Amniotic epithelial cell (primary cell): ENCODE results near the gene MGST1.
"Not testable (repeated sequence)": the region's sequence is repeated elsewhere in the genome, so short reads cannot be mapped to it uniquely, and the experiment has no call there.

Experiments used
- DNase-seq: peaks from one replicate; pipeline ENCODE4 v3.0.0-alpha.2; 2010; ENCODE audit warnings: low read depth

The MGST1 gene

DNA sequence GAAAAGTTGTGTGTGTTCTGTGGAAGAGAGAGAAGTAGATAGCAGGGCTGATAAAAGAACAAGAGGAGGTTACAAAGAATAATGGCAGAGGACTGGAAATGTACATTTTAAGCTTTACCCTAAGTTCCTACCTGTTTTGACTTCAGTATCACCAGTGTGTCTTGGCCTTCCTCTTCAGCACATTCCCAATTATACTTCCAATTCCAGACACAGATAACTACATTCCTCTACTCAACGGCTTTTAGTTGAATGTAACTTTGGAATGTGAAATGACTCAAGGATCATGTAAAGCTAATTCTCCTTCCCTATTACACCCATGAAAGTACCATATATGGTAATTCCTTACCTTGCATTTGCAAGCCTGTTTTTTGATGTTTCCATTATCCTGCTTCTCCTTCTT lies 5.0 kb downstream of the MGST1 start:
- DNase-seq: peak; percentile 83

DNA sequence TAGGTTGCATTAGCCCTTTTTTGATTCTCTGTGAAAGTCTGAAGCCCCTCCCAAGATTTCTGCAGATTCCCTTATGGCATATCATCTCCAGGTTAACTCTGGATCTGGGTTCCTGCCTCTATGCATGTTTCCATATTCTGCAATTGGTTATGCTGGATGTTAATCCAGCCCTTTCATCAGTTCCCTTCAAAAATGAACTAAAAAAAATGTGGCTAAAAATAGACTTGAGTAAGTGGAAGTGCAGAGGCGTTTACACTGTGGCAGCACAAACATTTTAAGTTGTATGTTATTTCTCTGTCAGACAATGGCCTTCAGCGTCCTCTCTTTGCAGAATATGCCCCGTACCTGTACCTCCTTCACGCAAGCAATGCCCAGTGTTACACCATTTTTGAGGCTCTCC lies 11.4 kb downstream of the MGST1 start:
- DNase-seq: no peak

DNA sequence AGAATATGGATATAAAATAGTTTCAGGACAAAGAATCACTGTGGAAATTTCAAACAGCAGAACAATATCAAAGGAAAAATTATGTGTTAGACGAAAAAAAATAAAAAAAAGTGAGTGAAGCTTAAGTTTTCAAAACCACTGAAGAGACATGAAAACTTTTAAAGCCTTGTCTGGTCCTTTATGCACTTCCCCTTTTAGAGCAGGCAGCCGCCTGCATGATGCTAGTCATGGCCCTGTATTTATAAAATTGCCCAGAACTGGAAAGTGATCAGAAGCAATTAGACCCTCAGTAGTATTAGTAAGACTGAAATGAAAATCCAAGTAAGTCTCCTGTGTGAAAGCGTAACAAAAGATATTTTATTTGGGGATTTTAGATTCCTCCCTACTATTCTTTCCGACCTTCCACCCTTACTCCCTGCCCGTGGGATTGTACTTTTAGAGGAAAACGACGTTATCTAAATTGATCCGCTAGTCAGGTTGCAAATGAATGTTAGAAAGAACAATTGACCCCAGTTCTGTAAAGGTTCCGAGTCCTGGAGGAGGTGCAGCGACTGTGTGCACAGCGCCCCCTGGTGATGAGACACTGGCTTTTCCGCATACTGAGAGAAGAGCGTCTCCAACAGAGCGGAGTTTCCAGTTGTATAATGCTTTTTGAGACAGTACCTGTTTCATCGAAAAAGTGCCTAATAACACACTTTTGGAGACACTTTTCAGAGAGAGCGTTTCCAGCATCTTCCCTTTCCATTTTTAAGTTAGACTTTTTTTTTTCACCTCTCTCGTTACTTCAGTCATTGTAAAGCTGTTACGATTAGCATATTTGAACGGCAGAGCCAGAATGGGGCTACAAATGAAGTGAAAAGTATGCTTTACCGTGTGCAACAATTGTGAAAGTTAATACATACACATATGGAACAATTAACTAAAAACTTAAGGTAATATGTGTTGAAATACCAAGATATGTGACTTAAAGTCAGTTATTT lies 12.4 kb downstream of the MGST1 start:
- DNase-seq: peak; percentile 59

DNA sequence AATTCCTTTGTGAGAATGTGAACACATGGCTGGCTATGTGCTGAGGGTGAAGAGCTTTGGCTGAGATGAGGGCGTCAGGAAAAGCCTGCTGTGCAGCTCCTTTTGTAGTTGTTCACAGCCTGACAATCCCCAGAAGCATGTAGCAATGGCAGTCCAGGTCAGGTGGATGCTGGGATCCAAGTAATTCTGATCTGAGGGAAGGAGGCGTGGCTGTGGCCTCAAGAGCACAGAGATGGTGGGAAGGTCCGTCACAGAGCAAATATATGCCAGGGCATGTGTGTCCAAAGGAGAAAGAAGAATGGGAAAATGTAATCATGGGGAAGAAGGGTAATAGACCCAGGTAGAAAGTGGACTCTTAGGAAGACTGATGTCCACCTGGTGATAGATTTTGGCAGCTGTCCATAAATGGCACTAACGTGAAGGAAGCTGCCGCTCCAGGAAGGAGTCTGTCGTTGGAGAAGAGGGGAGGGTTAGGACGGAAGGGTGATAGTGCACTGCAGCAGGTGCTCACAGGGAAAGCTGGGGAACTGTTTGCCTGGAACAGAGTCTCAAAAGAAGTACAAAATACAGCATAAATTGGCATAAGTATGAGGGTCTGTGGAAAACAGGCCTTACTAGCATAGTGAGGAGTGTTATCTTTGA lies 13.8 kb downstream of the MGST1 start:
- DNase-seq: no peak

DNA sequence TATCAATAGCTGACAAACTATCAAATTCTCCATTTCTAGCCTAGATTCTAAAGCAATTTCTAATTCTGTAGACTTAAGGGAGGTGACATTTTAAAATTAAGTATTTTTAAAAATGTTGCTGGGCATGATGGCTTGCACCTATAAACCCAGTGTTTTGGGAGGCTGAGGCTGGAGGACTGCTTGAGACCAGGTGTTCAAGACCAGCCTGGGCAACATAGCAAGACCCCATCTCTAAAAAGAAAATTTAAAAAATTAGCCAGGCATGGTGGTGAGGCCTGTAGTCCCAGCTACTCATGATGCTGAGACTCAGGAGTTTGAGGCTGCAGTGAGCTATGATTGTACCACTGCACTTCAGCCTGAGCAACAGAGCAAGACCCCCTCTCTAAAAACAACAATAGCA lies 15.1 kb downstream of the MGST1 start:
- DNase-seq: no peak

DNA sequence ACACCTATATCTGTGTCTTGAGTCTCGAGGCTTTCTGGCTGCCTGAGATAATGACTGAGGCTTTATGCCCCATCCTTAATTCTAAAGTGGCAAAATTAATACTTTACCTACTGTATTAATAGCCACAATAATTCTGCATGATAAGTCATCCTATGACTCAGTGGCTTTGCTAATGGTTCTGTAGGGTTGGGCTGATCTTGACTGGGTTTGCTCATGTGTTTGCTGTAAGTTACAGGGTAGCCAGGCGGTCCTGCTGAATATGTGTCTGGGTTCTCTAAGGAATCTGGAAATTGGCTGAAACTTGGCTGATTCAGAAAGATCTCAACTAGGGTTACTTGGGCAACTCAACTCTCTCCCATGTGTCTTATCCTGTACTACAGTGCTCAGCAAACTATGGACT lies 21.7 kb downstream of the MGST1 start:
- DNase-seq: no peak

DNA sequence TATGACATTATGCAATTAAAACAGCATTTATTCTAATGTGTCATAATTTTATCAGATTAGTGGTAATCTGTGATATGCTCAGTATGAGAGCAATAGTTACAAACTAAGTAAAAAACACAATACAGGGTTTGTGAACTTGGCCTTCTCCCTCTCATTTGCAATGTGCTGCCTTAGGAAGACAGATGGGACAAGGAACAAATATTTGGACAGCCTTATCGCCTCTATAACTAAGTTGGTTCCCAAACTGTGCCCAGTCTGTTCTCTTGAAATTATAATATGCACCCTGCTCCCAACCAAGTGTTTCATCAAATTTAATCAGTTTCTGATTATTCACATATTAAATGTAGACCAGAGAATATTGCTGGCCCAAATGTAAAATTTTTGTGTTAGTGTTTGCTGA lies 22.7 kb downstream of the MGST1 start:
- DNase-seq: no peak

DNA sequence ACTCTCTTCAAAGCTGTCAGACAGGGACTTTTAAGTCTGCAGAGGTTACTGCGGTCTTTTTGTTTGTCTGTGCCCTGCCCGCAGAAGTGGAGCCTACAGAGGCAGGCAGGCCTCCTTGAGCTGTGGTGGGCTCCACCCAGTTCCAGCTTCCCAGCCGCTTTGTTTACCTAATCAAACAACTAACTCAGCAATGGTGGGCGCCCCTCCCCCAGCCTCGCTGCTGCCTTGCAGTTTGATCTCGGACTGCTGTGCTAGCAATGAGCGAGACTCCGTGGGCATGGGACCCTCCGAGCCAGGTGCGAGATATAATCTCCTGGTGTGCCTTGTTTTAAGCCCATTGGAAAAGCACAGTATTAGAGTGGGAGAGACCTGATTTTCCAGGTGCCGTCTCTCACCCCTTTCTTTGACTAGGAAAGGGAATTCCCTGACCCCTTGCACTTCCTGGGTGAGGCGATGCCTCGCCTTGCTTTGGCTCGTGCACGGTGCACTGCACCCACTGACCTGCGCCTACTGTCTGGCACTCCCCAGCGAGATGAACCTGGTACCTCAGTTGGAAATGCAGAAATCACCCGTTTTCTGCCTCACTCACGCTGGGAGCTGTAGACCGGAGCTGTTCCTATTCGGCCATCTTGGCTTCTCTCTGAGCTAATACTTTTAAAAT lies 35.3 kb downstream of the MGST1 start:
- DNase-seq: not testable (repeated sequence)

DNA sequence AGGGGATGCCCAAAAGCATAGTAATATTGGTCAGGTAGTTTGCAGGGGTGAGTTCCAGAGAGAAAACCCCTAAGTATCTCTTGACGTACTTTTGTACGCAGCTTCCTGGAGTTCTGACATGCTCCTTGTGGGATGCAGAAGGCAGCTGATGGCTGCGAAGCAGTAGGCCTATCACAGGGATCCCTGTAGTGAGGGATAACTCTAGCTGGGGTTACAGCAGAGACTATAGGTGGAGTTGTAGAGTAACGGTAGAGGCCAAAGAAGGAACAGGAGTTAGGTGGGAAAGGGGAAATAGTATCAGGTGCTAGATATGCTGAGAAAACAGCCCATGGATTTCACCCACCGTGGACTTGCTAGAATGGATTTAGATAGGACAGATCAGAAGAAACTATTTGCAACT lies 37.3 kb downstream of the MGST1 start:
- no peak for DNase-seq

DNA sequence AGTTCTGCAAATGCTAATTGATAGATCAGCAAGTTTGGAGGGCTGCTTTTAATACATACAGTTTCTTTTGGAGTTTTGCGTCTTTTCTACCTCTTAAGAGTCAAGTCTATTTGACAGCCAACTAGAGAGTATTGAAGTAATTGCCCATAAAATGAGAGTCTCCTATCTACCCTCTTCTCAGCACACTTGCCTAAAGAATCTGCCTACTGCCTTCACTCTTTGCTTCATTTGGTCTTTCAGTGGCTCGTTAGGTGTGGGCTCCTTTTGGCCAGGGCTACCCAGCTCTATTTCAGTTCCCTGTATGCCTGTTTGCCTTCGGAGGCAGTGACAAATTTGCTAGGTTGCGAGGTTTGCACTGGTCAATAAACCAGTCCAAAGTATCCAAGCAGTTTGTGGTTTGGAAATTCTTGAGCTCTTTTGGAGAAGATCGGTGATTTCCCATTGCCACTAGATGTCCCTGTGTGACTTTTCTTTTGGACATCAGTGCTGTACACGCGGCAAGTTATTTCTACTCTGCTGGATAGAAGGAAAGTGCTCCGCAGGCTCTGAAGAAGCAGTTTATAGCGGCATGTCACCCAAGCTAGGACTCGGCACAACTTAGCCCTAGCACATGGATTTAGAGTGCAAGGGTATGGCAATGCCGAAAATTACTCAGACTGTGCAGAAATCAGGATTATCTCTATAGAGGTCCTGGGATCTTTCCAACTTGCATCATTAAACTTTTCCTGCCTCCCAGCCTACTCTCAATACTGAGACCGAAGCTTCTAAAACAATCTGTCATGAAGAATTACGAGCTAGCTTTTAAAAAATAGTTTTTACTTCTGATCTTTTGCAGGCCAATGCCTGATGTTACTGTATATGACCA lies 38.6 kb downstream of the MGST1 start:
- peak; percentile 70 for DNase-seq

DNA sequence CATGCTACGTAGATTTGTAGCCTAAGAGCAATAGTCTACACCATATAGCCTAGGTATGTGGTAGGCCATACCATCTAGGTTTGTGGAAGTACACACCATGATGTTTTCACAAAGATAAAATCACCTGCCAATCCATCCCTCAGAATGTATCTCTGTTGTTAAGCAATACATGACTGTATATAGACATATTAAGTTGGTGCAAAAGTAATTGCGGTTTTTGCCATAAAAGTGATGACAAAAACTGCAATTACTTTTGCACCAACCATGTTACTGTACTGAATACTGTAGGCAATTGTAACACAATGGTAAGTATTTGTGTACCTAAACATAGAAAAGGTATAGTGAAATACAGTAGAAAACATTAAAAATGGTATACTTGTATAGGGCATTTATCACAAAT lies 40.5 kb downstream of the MGST1 start:
- no peak for DNase-seq

DNA sequence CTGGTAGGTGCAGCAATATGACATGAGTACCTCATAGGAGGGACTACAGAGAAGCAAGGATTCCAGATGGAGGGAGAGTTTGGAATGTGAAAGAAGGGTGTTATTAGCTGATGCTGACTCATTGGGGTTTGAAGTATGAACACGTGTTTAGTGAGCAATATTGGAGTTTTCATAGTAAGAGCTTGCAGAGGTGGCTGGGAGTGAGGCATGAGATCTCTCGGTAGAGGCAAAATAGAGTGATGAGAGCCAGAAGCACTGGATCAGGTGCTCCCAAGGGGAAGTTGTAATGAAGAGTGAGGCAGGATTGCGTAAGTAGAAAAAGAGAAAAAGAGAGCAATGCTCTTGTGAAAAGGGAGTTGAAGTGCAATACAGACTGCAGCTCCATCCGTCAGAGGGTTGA lies 42.1 kb downstream of the MGST1 start:
- DNase-seq: peak; percentile 94

DNA sequence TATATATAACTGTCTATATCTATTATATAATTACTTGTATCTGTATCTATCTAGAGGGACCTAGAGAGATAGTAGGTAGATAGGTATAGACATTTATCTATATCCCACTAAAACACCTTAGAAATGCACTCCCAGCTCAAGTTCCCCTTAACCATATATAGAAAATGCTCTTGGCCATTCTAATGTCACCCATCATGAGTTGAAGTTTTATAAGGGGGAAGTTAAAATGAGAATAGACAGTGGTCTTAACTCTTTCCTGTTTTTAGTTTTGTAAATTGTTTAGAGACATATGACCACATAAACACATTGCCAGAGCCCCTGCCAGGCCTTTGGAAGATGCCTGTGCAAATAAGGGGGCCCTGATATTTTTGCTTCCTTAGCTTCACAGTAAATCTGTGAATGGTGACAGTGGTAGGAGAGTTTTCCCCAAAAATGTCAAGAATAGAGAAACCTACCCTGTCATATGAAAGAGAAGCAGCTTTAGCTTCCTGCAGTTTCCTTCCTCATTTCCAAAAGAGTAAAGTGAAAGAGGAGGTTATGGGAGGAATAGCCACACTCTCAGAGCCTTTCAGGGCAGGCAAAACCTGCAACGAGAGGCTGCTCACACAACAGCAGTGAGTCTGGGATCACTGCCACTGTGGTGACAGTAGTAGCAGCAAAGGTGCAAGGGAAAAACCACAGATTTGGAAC lies 45.5 kb downstream of the MGST1 start:
- no peak for DNase-seq

DNA sequence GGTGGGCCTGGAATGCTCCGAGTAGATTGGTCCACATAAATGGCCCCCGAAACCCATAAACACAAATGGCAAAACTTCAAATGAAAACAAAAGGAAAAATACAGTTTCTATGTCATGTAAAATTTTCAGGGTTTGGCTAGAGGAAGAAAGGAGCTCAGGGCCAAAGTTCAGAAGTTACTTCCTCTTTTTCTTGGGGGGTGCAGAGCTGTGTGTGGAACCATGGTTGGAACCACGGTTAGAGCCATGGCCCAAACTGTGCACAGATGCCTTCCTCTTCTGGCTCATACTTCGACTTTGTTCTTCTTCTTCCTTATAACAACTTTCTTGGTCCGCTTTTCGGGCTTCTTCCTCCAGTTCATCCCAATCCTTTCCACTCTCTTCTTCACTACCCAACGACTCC lies 51.7 kb downstream of the MGST1 start:
- DNase-seq: no peak

DNA sequence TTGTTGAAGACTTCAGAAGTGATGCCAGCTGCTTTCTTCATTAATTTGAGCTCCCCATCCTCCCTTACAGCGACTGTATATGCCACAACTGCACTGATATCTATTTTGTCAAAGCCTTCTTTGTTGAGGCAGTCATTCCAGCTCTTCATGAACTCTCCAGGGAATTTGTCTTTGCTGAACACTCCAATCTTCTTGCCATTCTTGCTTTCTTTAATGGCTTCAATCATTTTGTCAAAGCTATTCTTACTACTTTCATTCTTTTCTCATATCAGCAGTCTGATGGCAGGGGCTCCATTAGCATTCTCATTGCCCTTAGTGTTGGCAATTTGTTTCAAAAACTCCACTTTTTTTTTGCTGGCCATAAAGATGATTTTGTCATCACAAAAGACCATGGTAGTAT lies 54.4 kb downstream of the MGST1 start:
- not testable (repeated sequence) for DNase-seq

DNA sequence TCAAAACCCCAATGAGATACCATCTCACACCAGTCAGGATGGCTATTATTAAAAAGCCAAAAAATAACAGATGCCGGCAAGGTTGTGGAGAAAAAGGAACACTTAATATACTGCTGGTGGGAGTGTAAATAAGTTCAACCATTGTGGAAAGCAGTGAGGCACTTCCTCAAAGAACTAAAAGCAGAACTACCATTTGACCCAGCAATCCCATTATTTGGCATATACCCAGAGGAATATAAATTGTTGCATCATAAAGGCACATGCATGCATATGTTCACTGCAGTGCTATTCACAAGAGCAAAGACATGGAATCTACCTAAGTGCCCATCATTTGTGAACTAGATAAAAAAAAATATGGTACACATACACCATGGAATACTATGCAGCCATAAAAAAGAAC lies 59.9 kb downstream of the MGST1 start:
- no peak for DNase-seq
